Measurements from ENCODE around the gene SLC27A4. TPM values are rescaled to one million over a fixed set of nuclear protein-coding genes. Genes with fewer than 3 reads are reported as not detected.

Gene SLC27A4
- total and polyA plus RNA-seq, 2 of the 13 experiments (the other 11 are each of a cell fraction or from before 2014, with no cell fraction given), result 10.6 to 18.8 TPM

GRCh38 chr9:128361986-128362646 is 21.8 kb downstream of the SLC27A4 start (continued):
- peak; percentile 93 for TF ChIP-seq RAD21 (CRISPR knock-in tag; IDR thresholded peaks at IDR 0.05)
- peak; percentile 78 for TF ChIP-seq ZNF280B (CRISPR knock-in tag; IDR thresholded peaks at IDR 0.05; ENCODE audit: borderline replicate concordance)
- no peak for TF ChIP-seq SIN3A (IDR thresholded peaks at IDR 0.05; ENCODE audit: borderline replicate concordance, low read depth, low read length)
- TF ChIP-seq, protein P1, sequence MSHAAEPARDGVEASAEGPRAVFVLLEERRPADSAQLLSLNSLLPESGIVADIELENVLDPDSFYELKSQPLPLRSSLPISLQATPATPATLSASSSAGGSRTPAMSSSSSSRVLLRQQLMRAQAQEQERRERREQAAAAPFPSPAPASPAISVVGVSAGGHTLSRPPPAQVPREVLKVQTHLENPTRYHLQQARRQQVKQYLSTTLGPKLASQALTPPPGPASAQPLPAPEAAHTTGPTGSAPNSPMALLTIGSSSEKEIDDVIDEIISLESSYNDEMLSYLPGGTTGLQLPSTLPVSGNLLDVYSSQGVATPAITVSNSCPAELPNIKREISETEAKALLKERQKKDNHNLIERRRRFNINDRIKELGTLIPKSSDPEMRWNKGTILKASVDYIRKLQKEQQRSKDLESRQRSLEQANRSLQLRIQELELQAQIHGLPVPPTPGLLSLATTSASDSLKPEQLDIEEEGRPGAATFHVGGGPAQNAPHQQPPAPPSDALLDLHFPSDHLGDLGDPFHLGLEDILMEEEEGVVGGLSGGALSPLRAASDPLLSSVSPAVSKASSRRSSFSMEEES (CRISPR knock-in tag; IDR thresholded peaks at IDR 0.05), result peak; percentile 54; the same call in 1 of the 2 replicates
- TF ChIP-seq SSRP1 (CRISPR knock-in tag; IDR thresholded peaks at IDR 0.05), result no peak
- no peak for TF ChIP-seq PITX1 (CRISPR knock-in tag; IDR thresholded peaks at IDR 0.05)
- TF ChIP-seq ZNF224 (CRISPR knock-in tag; IDR thresholded peaks at IDR 0.05), result no peak
- peak; percentile 50; the same call in 1 of the 2 replicates for TF ChIP-seq ZNF614 (CRISPR knock-in tag; IDR thresholded peaks at IDR 0.05; ENCODE audit: borderline replicate concordance)
- 0 out of 2 replicates have a peak, but pooled peaks have one; percentile 54 for TF ChIP-seq CAMTA2 (CRISPR knock-in tag; IDR thresholded peaks at IDR 0.05; ENCODE audit: borderline replicate concordance)
- no peak for TF ChIP-seq POGZ (CRISPR knock-in tag; IDR thresholded peaks at IDR 0.05)
- TF ChIP-seq MYC (CRISPR knock-in tag; IDR thresholded peaks at IDR 0.05; ENCODE audit: borderline replicate concordance), result peak; percentile 68; the same call in 1 of the 2 replicates
- TF ChIP-seq IRF2 (CRISPR knock-in tag; IDR thresholded peaks at IDR 0.05), result peak; percentile 44
- TF ChIP-seq FOSL2 (CRISPR knock-in tag; IDR thresholded peaks at IDR 0.05), result peak; percentile 43
- TF ChIP-seq, protein P2, sequence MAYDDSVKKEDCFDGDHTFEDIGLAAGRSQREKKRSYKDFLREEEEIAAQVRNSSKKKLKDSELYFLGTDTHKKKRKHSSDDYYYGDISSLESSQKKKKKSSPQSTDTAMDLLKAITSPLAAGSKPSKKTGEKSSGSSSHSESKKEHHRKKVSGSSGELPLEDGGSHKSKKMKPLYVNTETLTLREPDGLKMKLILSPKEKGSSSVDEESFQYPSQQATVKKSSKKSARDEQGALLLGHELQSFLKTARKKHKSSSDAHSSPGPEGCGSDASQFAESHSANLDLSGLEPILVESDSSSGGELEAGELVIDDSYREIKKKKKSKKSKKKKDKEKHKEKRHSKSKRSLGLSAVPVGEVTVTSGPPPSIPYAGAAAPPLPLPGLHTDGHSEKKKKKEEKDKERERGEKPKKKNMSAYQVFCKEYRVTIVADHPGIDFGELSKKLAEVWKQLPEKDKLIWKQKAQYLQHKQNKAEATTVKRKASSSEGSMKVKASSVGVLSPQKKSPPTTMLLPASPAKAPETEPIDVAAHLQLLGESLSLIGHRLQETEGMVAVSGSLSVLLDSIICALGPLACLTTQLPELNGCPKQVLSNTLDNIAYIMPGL (CRISPR knock-in tag; IDR thresholded peaks at IDR 0.05; ENCODE audit: borderline replicate concordance in 1 of 2, low read depth in 1 of 2), result peak in 1 of 2 experiments; percentile 90; a peak in 2 of 4 replicates
- peak; percentile 27; the same call in 1 of the 2 replicates for TF ChIP-seq RXRA (CRISPR knock-in tag; IDR thresholded peaks at IDR 0.05)
- peak; percentile 56 for TF ChIP-seq SALL1 (CRISPR knock-in tag; IDR thresholded peaks at IDR 0.05)
- TF ChIP-seq SMAD9 (CRISPR knock-in tag; IDR thresholded peaks at IDR 0.05), result no peak
- TF ChIP-seq FOSL1 (CRISPR knock-in tag; IDR thresholded peaks at IDR 0.05; ENCODE audit: borderline replicate concordance), result no peak
- no peak for TF ChIP-seq PHF8 (CRISPR knock-in tag; IDR thresholded peaks at IDR 0.05)
- TF ChIP-seq, protein P3, sequence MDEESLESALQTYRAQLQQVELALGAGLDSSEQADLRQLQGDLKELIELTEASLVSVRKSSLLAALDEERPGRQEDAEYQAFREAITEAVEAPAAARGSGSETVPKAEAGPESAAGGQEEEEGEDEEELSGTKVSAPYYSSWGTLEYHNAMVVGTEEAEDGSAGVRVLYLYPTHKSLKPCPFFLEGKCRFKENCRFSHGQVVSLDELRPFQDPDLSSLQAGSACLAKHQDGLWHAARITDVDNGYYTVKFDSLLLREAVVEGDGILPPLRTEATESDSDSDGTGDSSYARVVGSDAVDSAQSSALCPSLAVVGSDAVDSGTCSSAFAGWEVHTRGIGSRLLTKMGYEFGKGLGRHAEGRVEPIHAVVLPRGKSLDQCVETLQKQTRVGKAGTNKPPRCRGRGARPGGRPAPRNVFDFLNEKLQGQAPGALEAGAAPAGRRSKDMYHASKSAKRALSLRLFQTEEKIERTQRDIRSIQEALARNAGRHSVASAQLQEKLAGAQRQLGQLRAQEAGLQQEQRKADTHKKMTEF (CRISPR knock-in tag; IDR thresholded peaks at IDR 0.05), result peak; percentile 58; the same call in 1 of the 2 replicates
